Right lobe of liver (tissue), 6 donors: ENCODE measurements around the gene LINC00237. TPM values are rescaled to one million over a fixed set of nuclear protein-coding genes. Genes with fewer than 3 reads are reported as not detected.

Experiments
- ATAC-seq, 4 donors: fragments of 200-7000 bp; cut with Tn5 transposase; one replicate each; pipeline ENCODE4 v1.9.1; 2020; ENCODE audit warnings: mild to moderate bottlenecking in 4 of 4, moderate library complexity in 4 of 4
- DNase-seq, 3 donors: peaks; one replicate each; pipeline ENCODE4 v3.0.0-alpha.2; 2020
- H3K27ac ChIP-seq, 3 donors: fragments of 200-600 bp; one replicate each; pipeline ENCODE4 v1.8.0; 2022
- H3K27me3 ChIP-seq, 2 donors: fragments of 200-600 bp; one replicate each; pipeline ENCODE4 v1.8.0; 2022
- H3K36me3 ChIP-seq, 4 donors: fragments of 200-600 bp; sonication (generic) in 1 of 4; one replicate each; pipeline versions ENCODE4 v1.5.1 to v1.8.0; 2017 to 2022; ENCODE audit warnings: control low read depth in 1 of 4
- H3K4me1 ChIP-seq, 4 donors: fragments of 200-600 bp; sonication (generic) in 1 of 4; one replicate each; pipeline versions ENCODE4 v1.5.1 to v1.8.0; 2017 to 2022; ENCODE audit warnings: control low read depth in 1 of 4
- H3K4me3 ChIP-seq, 3 donors: fragments of 200-600 bp; one replicate each; pipeline ENCODE4 v1.8.0; 2022
- H3K9me3 ChIP-seq, 4 donors: fragments of 200-600 bp; sonication (generic) in 1 of 4; one replicate each; pipeline versions ENCODE4 v1.5.1 to v1.8.0; 2017 to 2022; ENCODE audit warnings: control low read depth in 1 of 4
- POLR2A ChIP-seq: fragments of 450-650 bp; IDR thresholded peaks from one replicate; pipeline ENCODE4 v1.6.1; 2017; ENCODE audit warnings: antibody characterized with exemption, mild to moderate bottlenecking
- WGBS: methylation state at CpG from one replicate; pipeline ENCODE4 v1.1.6; 2018; ENCODE audit warnings: low coverage, low lambda C conversion rate; ENCODE audit not compliant: insufficient coverage; ENCODE audit errors: missing lambda C conversion rate; 5-methylcytosine and 5-hydroxymethylcytosine counted together
- intact Hi-C, 2 donors: fragments of 100-400 bp; cut with DNase I; formaldehyde crosslinking; loops; one replicate each; pipeline versions ENCODE4 v1.11.2 to v1.14.1; 2022
- total RNA-seq, 6 experiments: library from RNA; depleted of rRNA in 2 of 6; stranded (reverse); fragments of >200 nt in 2 of 6; fragmentation: NEBNext Ultra II Directional in 3 of 6; extraction: Animal tissue kit (Norgen Biotek cat#: 25700) in 3 of 6; gene quantifications; one replicate each; pipeline versions ENCODE4 v1.1.0 to v1.2.4, GENCODE V29; 2016 to 2023
- TF ChIP-seq, protein P1 (sequence below), 4 donors: fragments of 200-600 bp in 3 of 4; fragments of 450-650 bp in 1 of 4; IDR thresholded peaks; one replicate each; pipeline versions ENCODE4 v1.5.1 to v1.8.0; 2016 to 2022; ENCODE audit warnings: antibody characterized with exemption in 4 of 4, mild to moderate bottlenecking in 2 of 4
- donor health status: DM: no; HTN: yes; CAD: no.
- donor health status: DM: no; HTN: no; CAD: no.
- donor health status: DM: no; HTN: no; CAD: no.
- donor health status: DM: no; HTN: yes; CAD: no.
- donor health status: DM: no; HTN: yes; CAD: no.

The LINC00237 gene
- total RNA-seq, 6 experiments from 2014 or later: not detected

DNA sequence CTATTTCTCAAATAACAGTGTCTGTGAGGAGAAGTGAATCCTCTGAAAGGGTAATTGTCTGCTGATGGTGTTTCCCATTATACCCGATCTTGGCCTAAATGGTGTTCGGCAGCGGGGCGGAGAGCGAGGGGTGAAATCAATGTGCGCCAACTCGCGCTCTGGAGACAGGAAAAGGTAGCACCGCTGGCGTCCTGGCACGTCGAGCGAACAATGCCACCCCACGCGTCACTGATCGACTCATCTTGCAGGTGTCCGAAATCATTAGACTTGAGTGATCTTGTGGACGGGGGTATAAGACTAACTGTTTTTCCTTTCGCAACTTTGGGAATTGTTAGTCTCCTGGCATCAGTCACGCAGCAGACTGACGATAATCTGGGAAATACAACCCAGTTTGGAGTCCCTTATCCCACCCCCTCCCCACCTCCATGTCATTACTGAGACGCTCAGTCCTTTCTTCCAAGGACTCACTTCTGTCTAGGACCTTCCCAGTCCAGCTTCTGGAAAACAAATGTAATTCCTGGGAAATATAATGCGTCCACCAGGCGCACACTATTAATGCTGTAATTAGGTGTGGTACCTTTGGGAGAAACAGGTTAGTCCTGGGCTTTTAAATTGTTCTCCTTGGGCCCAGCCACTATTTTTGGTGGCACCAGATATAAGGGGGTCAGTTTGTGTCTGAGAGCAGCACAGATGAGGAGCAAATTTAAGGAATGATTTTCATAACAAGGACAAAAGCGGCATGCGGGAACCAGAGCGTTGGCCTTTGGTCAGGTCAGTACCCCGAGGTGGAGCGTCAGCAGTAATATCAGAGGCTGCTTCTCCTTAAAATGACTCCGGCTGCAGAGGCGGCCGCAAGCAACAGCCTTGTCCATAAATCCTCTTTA lies 2.3 kb downstream of the LINC00237 start:
- ATAC-seq (no peak), DNase-seq (no peak)
- Histone ChIP-seq H3K27ac (no peak overlapping the region), H3K4me3 (no peak overlapping the region), H3K4me1 (peaks cover 0 to 25% (median 5%) of the 10 kb centered on the region in 4 donors), H3K9me3 (no peaks in the 10 kb centered on the region), H3K27me3 (peaks cover 11 to 45% of the 10 kb centered on the region in 2 donors), H3K36me3 (no peaks in the 10 kb centered on the region)
- no peak for TF ChIP-seq POLR2A
- TF ChIP-seq, protein P1, sequence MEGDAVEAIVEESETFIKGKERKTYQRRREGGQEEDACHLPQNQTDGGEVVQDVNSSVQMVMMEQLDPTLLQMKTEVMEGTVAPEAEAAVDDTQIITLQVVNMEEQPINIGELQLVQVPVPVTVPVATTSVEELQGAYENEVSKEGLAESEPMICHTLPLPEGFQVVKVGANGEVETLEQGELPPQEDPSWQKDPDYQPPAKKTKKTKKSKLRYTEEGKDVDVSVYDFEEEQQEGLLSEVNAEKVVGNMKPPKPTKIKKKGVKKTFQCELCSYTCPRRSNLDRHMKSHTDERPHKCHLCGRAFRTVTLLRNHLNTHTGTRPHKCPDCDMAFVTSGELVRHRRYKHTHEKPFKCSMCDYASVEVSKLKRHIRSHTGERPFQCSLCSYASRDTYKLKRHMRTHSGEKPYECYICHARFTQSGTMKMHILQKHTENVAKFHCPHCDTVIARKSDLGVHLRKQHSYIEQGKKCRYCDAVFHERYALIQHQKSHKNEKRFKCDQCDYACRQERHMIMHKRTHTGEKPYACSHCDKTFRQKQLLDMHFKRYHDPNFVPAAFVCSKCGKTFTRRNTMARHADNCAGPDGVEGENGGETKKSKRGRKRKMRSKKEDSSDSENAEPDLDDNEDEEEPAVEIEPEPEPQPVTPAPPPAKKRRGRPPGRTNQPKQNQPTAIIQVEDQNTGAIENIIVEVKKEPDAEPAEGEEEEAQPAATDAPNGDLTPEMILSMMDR (IDR thresholded peaks at IDR 0.05): no peak
- intact Hi-C loops: no loop called here
- WGBS: 7% methylated on average over 26 of the region's 32 CpGs

DNA sequence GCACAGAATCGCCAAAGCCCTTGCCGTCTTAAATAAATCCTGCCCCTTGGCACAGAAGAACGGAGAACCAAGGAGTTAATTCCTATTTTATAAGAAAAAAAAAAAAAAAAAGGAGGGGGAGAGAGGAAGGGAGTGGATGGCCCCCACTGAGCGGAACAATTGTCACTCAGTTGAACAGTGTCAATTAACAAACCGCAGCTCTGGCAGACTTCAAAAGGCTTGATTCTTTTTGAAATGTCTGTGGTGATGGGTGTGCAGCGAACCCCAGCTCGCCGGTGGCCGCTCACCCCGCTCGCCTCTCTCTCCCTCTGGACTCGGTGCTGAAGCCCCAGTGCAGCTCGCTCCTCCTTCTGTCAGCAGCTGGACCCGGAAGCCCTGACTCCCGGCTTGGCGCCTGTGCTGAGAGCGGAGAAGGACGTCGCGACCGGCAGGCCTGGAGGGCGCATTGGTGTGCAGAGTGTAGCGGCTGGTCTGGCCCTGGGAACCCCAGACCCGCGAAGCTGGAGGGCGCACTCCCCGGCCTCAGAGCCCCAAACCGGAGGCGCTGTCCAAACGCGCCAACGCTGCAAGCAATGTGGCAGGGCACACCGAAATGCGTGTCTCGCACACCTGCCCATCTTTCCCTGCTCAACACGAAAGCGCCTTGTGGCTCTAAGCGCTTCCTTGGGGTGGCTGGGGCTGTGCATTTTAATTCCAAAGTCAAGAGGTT lies 3.4 kb downstream of the LINC00237 start:
- Histone ChIP-seq H3K4me3 (no peak overlapping the region), H3K36me3 (no peaks in the 10 kb centered on the region), H3K9me3 (no peaks in the 10 kb centered on the region), H3K27ac (no peak overlapping the region), H3K4me1 (peaks cover 0 to 25% (median 5%) of the 10 kb centered on the region in 4 donors), H3K27me3 (peaks cover 11 to 41% of the 10 kb centered on the region in 2 donors)
- TF ChIP-seq, protein P1 (IDR thresholded peaks at IDR 0.05): no peak
- intact Hi-C loops: no loop called here
- under 1% methylated on average over 25 of the region's 38 CpGs for WGBS
- peak; percentile 56 to 71 (median 66) for ATAC-seq
- DNase-seq: peak in 2 of 3 donors; percentile 48 to 70

DNA sequence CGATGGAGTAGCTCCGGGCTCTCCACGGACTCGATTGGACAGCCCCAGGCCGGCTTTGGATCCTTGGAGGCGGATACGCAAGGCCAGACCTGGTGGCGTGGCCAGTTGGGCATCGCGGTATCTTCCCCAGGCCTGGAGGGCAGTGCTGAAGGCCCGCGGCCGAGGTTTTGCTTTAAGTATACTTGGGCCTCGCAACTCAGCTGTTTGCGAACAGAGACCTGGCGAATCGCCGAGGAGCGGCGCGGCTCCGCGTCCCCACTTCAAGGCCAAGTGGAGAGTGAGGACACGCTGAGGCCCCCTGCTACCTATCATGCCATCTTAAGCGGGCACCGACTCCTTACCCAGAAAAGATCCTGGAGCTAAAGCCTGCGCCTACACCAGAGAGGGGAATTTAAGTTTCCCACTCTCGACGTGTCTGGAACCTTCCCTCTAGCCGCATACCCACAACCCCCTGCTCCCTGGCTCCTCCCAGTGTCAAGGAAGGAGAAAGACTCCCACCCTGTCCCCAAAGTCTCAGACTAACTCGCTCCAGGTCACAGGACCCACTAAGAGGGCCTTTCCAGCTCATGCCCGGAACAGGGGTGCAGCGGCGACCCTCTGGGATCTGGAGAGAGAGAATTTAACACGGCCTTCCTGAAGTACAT lies 4.1 kb downstream of the LINC00237 start:
- TF ChIP-seq, protein P1 (IDR thresholded peaks at IDR 0.05): no peak
- no peak for TF ChIP-seq POLR2A
- Histone ChIP-seq H3K4me3 (peak overlapping the region in 1 of 3 donors; percentile 45), H3K9me3 (no peaks in the 10 kb centered on the region), H3K36me3 (no peaks in the 10 kb centered on the region), H3K27me3 (peaks cover 8 to 40% of the 10 kb centered on the region in 2 donors), H3K27ac (no peak overlapping the region), H3K4me1 (peaks cover 0 to 25% (median 5%) of the 10 kb centered on the region in 4 donors)
- 8% methylated on average over 5 of the region's 35 CpGs for WGBS
- ATAC-seq (peak; percentile 13 to 49 (median 21)), DNase-seq (peak in 2 of 3 donors; percentile 28 to 59)
- intact Hi-C loops: no loop called here

DNA sequence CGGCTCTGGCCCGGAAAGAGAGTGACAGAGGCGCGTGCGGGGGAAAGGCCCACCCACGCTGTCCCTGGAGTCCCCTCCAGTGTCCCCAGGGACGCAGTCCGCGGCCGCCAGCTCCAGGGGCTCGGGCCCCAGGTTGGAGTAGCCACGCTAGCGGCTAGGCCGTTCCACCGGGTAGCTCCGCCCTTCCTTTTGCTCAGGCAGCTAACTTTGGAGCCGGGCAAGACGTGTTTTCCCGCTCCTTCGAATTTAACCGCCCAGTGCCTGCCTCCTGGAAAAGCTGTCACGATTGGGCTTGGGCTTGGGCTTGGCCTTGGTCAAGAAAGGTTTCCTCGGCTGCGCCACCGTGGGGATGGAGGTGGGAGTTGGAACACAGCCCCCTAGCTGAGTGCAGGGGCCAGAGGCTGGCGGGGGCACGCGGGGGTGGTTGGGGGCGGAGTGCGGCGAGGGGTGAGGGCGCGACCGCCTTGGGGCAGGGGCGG lies 4.7 kb downstream of the LINC00237 start:
- peaks cover 0 to 25% (median 5%) of the 10 kb centered on the region in 4 donors for H3K4me1 ChIP-seq
- no peaks in the 10 kb centered on the region for H3K36me3 ChIP-seq
- intact Hi-C loops: no loop called here
- no peaks in the 10 kb centered on the region for H3K9me3 ChIP-seq
- ATAC-seq: peak in 3 of 4 donors; percentile 13 to 24 (median 18)
- WGBS: no CpG with 5 or more reads among the region's 35 CpGs
- H3K27ac ChIP-seq: no peak overlapping the region
- H3K27me3 ChIP-seq: peaks cover 5 to 34% of the 10 kb centered on the region in 2 donors
- peak overlapping the region in 2 of 3 donors; percentile 4 to 45 for H3K4me3 ChIP-seq
- peak in 1 of 3 donors; percentile 55 for DNase-seq
- TF ChIP-seq, protein P1 (IDR thresholded peaks at IDR 0.05): no peak
- no peak for TF ChIP-seq POLR2A
